Measurements from ENCODE around the gene SECISBP2. TPM values are rescaled to one million over a fixed set of nuclear protein-coding genes. Genes with fewer than 3 reads are reported as not detected.

Gene SECISBP2
- total and polyA plus RNA-seq, 4 donors = 14.2 to 37.7 (median 24.3) TPM

GRCh38 chr9:89380437-89381307 is 62.4 kb downstream of the SECISBP2 start:
- no peaks in the 10 kb centered on the region for H3K27me3 ChIP-seq (ENCODE audit: control insufficient read depth in 4 of 4, insufficient read depth in 4 of 4, low read length in 3 of 4)
- H3K27ac ChIP-seq (ENCODE audit: low read depth in 1 of 2, low read length in 2 of 2) = no peak overlapping the region
- 93% methylated on average over 26 of the region's 26 CpGs for WGBS
- DNase-seq (ENCODE audit: low spot score) = no peak
- H3K9ac ChIP-seq (ENCODE audit: low read depth in 1 of 2, low read length in 2 of 2) = no peak overlapping the region
- H3K4me3 ChIP-seq (ENCODE audit: low read depth in 1 of 3, low read length in 3 of 3) = no peak overlapping the region
- H3K9me3 ChIP-seq (ENCODE audit: control insufficient read depth in 4 of 4, low read length in 3 of 4) = no peaks in the 10 kb centered on the region
- peaks cover 0 to 3% (median 0%) of the 10 kb centered on the region in 4 donors for H3K4me1 ChIP-seq (ENCODE audit: control insufficient read depth in 4 of 4, insufficient read depth in 4 of 4, low read length in 3 of 4)
- TF ChIP-seq MAX (IDR thresholded peaks at IDR 0.05) = no peak
- no peak for TF ChIP-seq RXRA (IDR thresholded peaks at IDR 0.05)
- no peak for TF ChIP-seq REST (IDR thresholded peaks at IDR 0.05)
- no peak for TF ChIP-seq ATF3 (IDR thresholded peaks at IDR 0.05)
- no peak for TF ChIP-seq FOXA2 (IDR thresholded peaks at IDR 0.05)
- no peak for TF ChIP-seq ZBTB33 (IDR thresholded peaks at IDR 0.05)
- H3K36me3 ChIP-seq (ENCODE audit: control insufficient read depth in 4 of 4, insufficient read depth in 3 of 4, low read depth in 1 of 4, low read length in 3 of 4) = peaks cover 0 to 3% (median 0%) of the 10 kb centered on the region in 4 donors

GRCh38 chr9:89381308-89381609 is 63.0 kb downstream of the SECISBP2 start:
- DNase-seq (ENCODE audit: low spot score) = no peak
- H3K27ac ChIP-seq (ENCODE audit: low read depth in 1 of 2, low read length in 2 of 2) = no peak overlapping the region
- 96% methylated on average over 4 of the region's 4 CpGs for WGBS

More at GRCh38 chr9:89381308-89381609, 63.0 kb downstream of the SECISBP2 start:
- Histone ChIP-seq H3K27me3 (ENCODE audit: control insufficient read depth in 4 of 4, insufficient read depth in 4 of 4, low read length in 3 of 4) (no peaks in the 10 kb centered on the region), H3K4me3 (ENCODE audit: low read depth in 1 of 3, low read length in 3 of 3) (no peak overlapping the region), H3K4me1 (ENCODE audit: control insufficient read depth in 4 of 4, insufficient read depth in 4 of 4, low read length in 3 of 4) (peaks cover 2 to 7% (median 5%) of the 10 kb centered on the region in 4 donors), H3K36me3 (ENCODE audit: control insufficient read depth in 4 of 4, insufficient read depth in 3 of 4, low read depth in 1 of 4, low read length in 3 of 4) (peaks cover 0 to 3% (median 0%) of the 10 kb centered on the region in 4 donors), H3K9me3 (ENCODE audit: control insufficient read depth in 4 of 4, low read length in 3 of 4) (no peaks in the 10 kb centered on the region), H3K9ac (ENCODE audit: low read depth in 1 of 2, low read length in 2 of 2) (no peak overlapping the region)
- TF ChIP-seq RXRA (IDR thresholded peaks at IDR 0.05) (no peak), FOXA1 (IDR thresholded peaks at IDR 0.05) (no peak), GABPA (IDR thresholded peaks at IDR 0.05 in 1 of 2, conservative IDR thresholded peaks at IDR 0.05 in 1 of 2) (no peak)

Data from liver (tissue), 9 donors.